GM19035 (cell line): ENCODE data around the gene MAGEA6.
"Not testable (repeated sequence)": the region's sequence is repeated elsewhere in the genome, so short reads cannot be mapped to it uniquely, and the experiment has no call there.

Source experiments
- ATAC-seq: cut with Tn5 transposase; IDR thresholded peaks from one replicate; pipeline ENCODE4 v1.9.1; 2021; ENCODE audit not compliant: unreplicated experiment

MAGEA6 gene, protein sequence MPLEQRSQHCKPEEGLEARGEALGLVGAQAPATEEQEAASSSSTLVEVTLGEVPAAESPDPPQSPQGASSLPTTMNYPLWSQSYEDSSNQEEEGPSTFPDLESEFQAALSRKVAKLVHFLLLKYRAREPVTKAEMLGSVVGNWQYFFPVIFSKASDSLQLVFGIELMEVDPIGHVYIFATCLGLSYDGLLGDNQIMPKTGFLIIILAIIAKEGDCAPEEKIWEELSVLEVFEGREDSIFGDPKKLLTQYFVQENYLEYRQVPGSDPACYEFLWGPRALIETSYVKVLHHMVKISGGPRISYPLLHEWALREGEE

GRCh38 chrX:152769549-152770289 lies at the start of gene MAGEA6:
Gene MAGEA6 (minus strand): TSS chrX:152769689. CDS start chrX:152767650, 2,039 bp downstream.
- ATAC-seq = not testable (repeated sequence)

DNA sequence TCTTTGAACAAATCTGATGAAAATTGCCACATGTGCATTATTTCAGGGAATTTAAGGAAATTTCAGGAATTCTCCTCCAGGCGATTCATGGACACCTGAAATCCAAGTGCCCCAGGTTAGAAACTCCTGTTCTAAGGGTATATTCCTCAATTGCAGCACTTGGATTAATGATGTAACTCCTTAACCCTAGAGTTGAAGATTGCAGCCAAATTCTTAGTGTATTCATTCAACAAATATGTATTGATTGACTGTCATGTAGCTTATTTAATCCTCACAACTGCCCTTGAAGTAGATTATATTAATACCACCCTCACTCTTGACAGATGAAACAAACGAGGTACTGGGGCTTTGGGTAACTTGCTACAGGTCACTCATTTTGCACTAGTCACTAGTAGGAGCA lies 49.8 kb upstream of the MAGEA6 start:
- ATAC-seq = no peak

- no peak for ATAC-seq
Measured at GRCh38 chrX:152818356-152818755, 48.9 kb upstream of the MAGEA6 start.

DNA sequence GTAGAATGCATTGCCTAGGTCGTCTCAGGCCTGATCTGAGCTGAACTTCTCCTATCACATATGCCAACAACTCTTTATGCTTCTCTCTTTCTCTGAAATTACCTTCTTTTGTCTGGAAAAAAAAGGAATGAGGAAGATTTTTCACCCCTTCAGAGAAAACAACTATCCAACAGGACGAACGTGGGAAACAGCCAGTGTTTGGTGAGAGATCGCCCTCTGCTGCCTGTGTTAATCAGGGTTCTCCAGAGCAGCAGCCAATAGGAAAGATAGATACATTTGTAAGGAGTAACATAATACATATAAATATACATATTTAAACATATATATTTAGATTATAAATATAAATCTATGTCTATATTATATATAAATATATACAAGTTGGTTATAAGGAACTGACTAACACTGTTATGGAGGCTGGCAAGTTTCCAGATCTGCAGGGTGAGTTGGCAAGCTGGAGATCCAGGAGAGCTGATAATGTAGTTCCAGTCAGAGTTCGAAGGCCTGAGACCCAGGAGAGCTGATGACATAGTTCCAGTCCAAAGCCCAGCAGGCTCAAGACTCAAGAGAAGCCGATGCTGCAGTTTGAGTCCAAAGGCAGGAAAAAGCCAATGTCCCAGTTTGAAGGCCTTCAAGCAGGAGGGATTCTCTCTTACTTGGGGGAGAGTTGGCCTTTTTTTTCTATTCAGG lies 47.7 kb upstream of the MAGEA6 start:
- ATAC-seq = no peak

DNA sequence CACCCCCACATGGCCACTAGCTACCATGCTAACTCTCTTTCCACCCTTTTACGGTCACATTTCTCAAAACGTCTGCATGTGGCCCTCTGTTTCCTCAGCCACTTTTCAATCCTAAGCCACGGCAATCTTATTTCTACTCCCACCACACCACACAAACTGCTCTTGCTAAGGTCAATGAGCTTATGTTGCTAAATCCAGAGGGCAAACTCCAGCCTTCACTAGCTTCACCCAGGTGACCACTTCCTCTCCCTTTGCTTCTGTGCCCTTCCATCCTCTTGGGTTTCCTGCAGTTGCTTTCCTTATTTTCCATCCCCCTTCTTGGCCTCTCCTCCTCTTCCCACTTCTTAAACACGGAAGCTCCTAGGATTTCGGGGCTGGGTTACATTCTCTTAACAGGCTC lies 44.6 kb upstream of the MAGEA6 start:
- ATAC-seq = no peak

GRCh38 chrX:152813206-152813605 lies 43.7 kb upstream of the MAGEA6 start:
- ATAC-seq = no peak

DNA sequence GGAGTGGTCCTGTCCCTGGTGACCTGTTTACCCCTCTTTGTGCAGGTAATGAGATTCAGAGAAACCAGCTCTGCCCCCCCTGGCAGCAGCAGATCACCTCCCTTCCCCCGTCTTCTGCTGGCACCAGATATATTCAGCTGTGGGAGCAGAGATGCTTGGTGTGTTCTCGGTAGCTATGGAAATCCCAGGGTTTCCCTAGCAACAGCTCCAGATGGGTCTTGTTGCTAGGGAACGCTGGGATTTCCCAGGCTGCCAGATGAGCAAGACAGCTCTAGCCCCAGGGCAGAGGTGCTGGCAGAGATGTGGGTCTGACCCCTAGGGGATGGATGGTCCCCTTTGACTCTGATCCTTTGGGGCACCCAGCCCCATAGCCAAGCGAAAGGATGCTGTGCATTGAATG lies 40.9 kb upstream of the MAGEA6 start:
- no peak for ATAC-seq

GRCh38 chrX:152806035-152806434 lies 36.5 kb upstream of the MAGEA6 start:
- ATAC-seq = no peak

GRCh38 chrX:152798945-152799344 lies 29.5 kb upstream of the MAGEA6 start:
- ATAC-seq = no peak

DNA sequence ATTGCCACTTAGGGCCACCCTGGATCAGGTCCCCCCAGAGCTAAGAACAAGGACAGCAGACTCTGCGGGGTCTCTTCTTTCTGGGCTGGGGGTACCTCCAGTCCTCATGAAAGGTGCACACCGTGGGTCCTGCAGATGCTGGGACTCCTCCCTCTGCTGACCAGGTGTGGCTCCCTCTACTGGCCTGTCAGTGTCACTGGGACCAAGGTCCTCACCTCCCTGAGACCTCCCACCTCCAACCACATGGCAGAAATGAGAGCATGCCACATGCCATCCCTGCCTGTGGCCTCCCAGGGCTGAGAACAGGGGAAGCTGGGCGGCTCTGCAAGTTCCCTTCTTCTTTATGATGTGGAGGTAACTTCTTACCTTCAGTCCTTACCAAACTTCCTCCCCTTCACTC lies 17.6 kb upstream of the MAGEA6 start:
- ATAC-seq = peak; percentile 75

GRCh38 chrX:152766562-152766961 lies 2.9 kb downstream of the MAGEA6 start:
- ATAC-seq = not testable (repeated sequence)

GRCh38 chrX:152761582-152761981 lies 7.9 kb downstream of the MAGEA6 start:
- ATAC-seq = not testable (repeated sequence)

GRCh38 chrX:152759544-152759943 lies 9.9 kb downstream of the MAGEA6 start:
- ATAC-seq = not testable (repeated sequence)

- ATAC-seq = not testable (repeated sequence)
Measured at GRCh38 chrX:152758918-152759317, 10.6 kb downstream of the MAGEA6 start, which contains the start of gene CSAG3. Gene CSAG3 (plus strand): TSS chrX:152759218.

- ATAC-seq = not testable (repeated sequence)
Measured at GRCh38 chrX:152754871-152755270, 14.6 kb downstream of the MAGEA6 start.

- ATAC-seq = not testable (repeated sequence)
Measured at GRCh38 chrX:152753686-152754650, 15.5 kb downstream of the MAGEA6 start, which contains the start of gene MAGEA2. Gene MAGEA2 (minus strand): TSS chrX:152753842. CDS start chrX:152751363, 2,479 bp downstream.

DNA sequence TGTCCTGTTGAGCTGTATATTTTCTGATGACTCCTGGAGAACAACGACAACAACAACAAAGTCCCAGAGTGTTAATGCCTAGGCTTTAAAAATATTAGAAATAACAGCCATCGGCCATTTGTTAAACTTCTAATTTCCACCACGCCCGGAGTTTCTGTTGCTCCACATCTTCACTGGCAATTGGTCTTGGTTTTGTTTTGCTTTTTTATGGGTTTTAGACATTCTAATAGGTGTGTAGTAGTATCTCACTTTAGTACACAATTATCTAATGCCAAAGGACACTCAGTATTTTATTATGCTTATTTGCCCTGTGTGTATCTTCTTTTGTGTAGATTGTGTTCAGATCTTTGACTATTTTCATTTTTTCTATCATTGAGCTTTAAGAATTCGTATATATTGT lies 30.9 kb downstream of the MAGEA6 start:
- no peak for ATAC-seq

GRCh38 chrX:152736528-152736927 lies 33.0 kb downstream of the MAGEA6 start:
- ATAC-seq = not testable (repeated sequence)

- no peak for ATAC-seq
Measured at GRCh38 chrX:152735860-152736511, 33.5 kb downstream of the MAGEA6 start.

GRCh38 chrX:152735101-152735500 lies 34.4 kb downstream of the MAGEA6 start:
- ATAC-seq = no peak
